GM21367 (cell line): Measurements from ENCODE around the gene EPM2AIP1.
"Not testable (repeated sequence)": the region's sequence is repeated elsewhere in the genome, so short reads cannot be mapped to it uniquely, and the experiment has no call there.

Experiments
- ATAC-seq: cut with Tn5 transposase; IDR thresholded peaks from one replicate; pipeline ENCODE4 v1.9.1; 2021; ENCODE audit not compliant: unreplicated experiment

EPM2AIP1 gene

GRCh38 chr3:36992806-36993325 lies at the start of gene EPM2AIP1:
Gene EPM2AIP1 (minus strand): TSS chr3:36993131. CDS start chr3:36993077, 54 bp downstream.
- ATAC-seq = peak; percentile 83

- not testable (repeated sequence) for ATAC-seq
Observed at GRCh38 chr3:37042712-37043111, 49.8 kb upstream of the EPM2AIP1 start.

GRCh38 chr3:37041546-37042195 lies 48.7 kb upstream of the EPM2AIP1 start:
- ATAC-seq = no peak

- ATAC-seq = no peak
Observed at GRCh38 chr3:37040231-37040630, 47.3 kb upstream of the EPM2AIP1 start.

GRCh38 chr3:37039161-37039846 lies 46.4 kb upstream of the EPM2AIP1 start:
- ATAC-seq = no peak

- no peak for ATAC-seq
Observed at GRCh38 chr3:37037352-37037751, 44.4 kb upstream of the EPM2AIP1 start.

GRCh38 chr3:37032961-37033360 lies 40.0 kb upstream of the EPM2AIP1 start:
- ATAC-seq = no peak

- ATAC-seq = no peak
Observed at GRCh38 chr3:37031096-37031682, 38.3 kb upstream of the EPM2AIP1 start.

GRCh38 chr3:37030588-37030987 lies 37.7 kb upstream of the EPM2AIP1 start:
- no peak for ATAC-seq

GRCh38 chr3:37029516-37030163 lies 36.7 kb upstream of the EPM2AIP1 start:
- no peak for ATAC-seq

GRCh38 chr3:37029111-37029510 lies 36.2 kb upstream of the EPM2AIP1 start:
- no peak for ATAC-seq

- ATAC-seq = no peak
Observed at GRCh38 chr3:37028329-37028728, 35.4 kb upstream of the EPM2AIP1 start.

GRCh38 chr3:37026851-37027250 lies 33.9 kb upstream of the EPM2AIP1 start:
- no peak for ATAC-seq

GRCh38 chr3:37025561-37026335 lies 32.8 kb upstream of the EPM2AIP1 start:
- no peak for ATAC-seq

GRCh38 chr3:37024820-37025405 lies 32.0 kb upstream of the EPM2AIP1 start:
- no peak for ATAC-seq

- ATAC-seq = no peak
Observed at GRCh38 chr3:37024092-37024491, 31.2 kb upstream of the EPM2AIP1 start.

- ATAC-seq = no peak
Observed at GRCh38 chr3:37017683-37018082, 24.8 kb upstream of the EPM2AIP1 start.

- ATAC-seq = no peak
Observed at GRCh38 chr3:37016903-37017302, 24.0 kb upstream of the EPM2AIP1 start.

GRCh38 chr3:37015642-37016041 lies 22.7 kb upstream of the EPM2AIP1 start:
- ATAC-seq = no peak

GRCh38 chr3:37014620-37015019 lies 21.7 kb upstream of the EPM2AIP1 start:
- no peak for ATAC-seq
